ENCODE results near the gene APBA2.

GRCh38 chr15:28873006-28873405 lies 12.8 kb upstream of the APBA2 start:
- TF ChIP-seq, protein P1, sequence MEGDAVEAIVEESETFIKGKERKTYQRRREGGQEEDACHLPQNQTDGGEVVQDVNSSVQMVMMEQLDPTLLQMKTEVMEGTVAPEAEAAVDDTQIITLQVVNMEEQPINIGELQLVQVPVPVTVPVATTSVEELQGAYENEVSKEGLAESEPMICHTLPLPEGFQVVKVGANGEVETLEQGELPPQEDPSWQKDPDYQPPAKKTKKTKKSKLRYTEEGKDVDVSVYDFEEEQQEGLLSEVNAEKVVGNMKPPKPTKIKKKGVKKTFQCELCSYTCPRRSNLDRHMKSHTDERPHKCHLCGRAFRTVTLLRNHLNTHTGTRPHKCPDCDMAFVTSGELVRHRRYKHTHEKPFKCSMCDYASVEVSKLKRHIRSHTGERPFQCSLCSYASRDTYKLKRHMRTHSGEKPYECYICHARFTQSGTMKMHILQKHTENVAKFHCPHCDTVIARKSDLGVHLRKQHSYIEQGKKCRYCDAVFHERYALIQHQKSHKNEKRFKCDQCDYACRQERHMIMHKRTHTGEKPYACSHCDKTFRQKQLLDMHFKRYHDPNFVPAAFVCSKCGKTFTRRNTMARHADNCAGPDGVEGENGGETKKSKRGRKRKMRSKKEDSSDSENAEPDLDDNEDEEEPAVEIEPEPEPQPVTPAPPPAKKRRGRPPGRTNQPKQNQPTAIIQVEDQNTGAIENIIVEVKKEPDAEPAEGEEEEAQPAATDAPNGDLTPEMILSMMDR (IDR thresholded peaks at IDR 0.05) = no peak
- no peak for TF ChIP-seq POLR2AphosphoS5 (IDR thresholded peaks at IDR 0.05)
